GM18861 (cell line): ENCODE measurements around the gene CBY1.
"Not testable (repeated sequence)": the region's sequence is repeated elsewhere in the genome, so short reads cannot be mapped to it uniquely, and the experiment has no call there.

Source experiments
- ATAC-seq: cut with Tn5 transposase; IDR thresholded peaks from one replicate; pipeline ENCODE4 v1.9.1; 2021; ENCODE audit not compliant: unreplicated experiment

The CBY1 gene

DNA sequence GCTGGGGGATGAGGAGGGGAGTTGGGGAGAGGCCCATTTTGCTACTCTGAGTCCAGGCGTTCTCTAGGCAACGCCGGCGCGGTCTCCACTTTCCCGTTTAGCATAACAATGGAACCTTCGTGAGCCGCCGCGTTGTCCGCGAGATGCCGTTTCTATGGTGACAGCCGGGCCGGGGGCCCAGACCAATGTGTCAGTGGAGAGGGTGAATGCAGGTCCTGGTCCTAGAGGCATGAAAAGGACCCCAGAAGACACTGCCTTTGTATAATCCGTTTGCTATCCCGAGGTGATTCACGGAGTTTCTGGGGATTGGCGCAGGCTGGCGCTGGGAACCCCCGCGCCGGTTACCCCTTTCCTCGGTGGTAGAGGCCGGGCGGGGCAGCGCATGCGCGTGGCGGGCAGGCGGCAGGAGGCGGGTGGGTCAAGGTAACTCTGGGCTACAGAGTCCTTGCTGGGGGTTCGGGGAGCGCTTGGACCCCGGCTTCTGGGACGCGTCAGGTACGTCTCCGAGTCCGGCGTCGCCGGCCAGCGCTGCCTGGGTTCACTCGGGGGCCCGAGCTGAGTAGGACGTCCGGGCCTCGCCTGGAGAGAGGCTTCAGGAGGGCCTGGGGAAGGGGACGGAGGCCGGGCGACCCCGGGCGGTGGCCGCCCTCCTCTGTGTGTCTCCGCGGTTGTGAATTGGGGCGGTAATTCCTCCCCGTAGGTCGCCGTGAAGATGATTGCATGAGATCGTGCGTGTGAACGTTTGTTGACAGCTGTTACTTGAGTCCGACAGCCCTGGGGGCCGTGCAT lies at the start of gene CBY1, which contains the start of gene FAM227A:
Gene CBY1, plus strand, starts transcription at position 383 of the 789 bp plus-strand sequence. CDS start 11,417 bp downstream, outside the sequence.
Gene FAM227A, minus strand, starts transcription at position 137 of the 789 bp plus-strand sequence. CDS start 6,224 bp downstream, outside the sequence.
- peak; percentile 72 for ATAC-seq

DNA sequence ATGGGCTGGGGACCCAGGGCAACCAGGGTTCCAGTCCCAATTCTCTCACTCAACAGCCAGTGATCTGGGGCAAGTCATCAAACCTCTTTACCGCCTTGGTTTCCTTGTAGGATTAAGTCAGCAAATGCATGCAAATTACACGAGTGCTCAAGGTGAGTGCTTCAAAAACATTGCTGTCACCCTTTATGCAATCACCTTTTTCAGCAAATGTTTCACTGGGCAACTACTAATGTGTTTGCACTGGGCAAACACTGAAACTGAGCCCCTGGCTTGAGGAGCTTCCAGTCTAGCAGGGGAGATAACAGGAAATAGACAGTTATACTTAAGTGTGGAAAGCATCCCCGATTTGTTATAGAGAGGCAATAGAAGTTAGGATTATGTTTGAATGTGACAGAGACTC lies 48.8 kb upstream of the CBY1 start:
- no peak for ATAC-seq

DNA sequence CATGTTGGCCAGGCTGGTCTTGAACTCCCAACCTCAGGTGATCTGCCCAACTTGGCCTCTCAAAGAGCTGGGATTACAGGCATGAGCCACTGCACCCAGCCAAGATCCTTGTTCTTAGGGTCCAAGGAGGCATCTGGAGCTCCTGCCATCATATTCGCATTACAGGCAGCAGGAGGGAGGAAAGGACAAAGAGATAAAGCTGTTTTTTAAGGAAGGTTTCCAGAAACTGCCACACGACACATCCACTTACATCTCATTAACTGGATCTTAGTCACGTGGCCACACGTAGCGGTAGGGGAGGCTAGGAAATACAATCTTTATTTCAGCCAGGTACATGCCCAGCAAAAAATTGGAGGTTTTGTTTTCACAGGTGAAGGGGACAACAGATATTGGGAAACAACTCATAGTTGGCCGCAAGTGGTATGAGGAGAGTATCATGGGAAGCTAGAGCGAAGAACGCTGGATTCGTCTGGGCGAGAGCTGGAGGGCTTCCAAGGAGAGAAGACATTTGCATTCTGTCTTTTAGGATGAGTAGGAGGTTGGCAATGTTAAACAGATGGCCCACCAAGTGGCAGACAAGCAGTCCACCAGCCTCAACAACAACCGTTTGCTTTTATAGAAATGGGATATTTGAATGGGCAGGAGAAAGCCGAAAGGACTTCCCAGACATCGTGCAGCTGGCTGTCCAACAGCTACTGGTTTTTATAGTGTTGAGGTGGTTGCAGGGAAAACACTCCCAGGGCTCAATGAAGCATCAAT lies 47.3 kb upstream of the CBY1 start:
- no peak for ATAC-seq

DNA sequence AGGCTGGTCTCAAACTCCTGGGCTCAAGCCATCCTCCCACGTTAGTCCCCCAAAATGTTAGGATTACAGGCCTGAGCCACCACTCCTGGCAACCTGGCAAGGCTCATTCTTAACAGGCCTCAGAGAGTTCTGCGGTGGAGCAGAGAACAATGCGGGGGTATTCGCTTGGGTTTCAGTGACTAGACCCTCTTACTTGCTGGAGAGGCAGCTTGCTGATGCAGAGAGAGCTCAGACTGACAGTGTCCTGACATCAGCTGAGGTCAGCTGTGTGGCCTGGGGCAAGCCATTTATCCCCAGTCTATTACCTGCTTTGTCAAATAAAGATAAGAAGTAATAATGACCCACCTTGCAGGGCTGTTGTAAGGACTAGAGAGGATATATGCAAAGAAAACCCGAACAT lies 46.2 kb upstream of the CBY1 start:
- no peak for ATAC-seq

DNA sequence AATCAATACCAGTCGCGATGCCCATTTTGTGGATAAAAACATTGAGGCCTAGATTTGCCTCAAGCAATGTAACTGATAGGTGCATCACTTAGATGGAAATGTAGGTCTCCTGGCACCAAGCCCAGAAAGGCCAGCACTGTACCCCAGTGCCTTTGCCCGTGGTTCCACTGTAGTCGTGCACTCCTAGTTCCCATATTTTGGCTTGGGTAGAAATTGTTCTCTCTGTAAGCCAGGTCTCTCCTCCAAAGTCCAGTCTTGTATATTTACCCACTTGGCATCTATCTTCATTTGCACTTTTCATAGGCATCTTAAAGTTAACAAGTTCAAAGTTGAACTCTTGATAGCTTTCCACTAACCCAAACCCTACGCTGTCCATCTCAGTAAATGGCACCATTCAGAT lies 44.9 kb upstream of the CBY1 start:
- no peak for ATAC-seq

DNA sequence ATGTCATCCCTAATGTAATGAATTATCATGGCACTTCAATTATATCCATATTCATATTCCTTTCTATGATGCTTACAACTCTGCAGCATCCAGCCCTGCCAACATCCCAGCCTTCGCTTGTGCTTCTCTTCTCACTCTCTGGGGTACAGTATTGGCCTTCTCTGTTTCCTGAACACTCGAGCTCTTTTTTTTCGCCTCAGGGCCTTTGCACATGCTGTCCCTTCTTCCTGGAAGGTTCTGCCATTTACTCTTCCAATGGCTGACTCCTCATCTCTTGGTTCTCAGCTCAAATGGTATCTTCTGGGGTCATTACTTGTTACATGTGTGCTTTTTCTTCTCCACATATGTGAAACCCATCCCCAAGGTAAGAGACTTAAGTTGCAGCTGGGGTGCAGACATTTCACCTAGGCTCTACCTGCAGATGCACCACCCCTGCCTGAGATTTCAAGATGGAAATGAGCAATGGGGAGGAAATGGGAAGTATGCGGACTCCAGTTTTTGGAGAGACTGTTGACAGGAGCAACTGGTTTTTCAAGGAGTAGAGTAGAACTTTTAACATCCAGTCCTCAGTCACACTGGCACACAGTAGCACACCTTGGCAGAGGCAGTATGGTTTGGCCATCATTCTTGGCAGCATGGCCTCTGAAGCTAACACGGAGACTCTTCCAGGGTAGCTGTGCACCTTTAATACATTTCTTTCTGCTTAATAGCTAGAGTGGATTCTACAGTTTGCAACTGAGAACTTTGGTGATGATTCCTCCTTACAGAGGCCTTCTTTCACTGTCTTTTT lies 44.0 kb upstream of the CBY1 start:
- no peak for ATAC-seq

DNA sequence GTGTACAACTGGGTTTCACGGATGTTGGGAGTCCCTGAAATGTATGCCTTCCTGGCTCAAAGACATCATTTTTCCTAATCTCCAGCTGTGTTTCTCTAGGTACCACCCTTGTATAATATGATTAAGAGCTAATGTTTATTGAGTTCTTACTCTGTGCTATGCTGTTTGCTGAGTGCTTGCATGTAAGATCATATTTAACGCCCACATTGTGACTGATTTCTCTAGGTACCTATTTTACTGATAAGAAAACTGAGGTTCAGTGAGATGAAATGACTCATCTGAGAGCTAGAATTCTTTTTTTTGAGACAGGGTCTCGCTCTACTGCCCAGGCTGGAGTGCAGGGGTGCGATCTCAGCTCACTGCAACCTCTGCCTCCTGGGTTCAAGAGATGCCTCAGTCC lies 42.9 kb upstream of the CBY1 start:
- no peak for ATAC-seq

DNA sequence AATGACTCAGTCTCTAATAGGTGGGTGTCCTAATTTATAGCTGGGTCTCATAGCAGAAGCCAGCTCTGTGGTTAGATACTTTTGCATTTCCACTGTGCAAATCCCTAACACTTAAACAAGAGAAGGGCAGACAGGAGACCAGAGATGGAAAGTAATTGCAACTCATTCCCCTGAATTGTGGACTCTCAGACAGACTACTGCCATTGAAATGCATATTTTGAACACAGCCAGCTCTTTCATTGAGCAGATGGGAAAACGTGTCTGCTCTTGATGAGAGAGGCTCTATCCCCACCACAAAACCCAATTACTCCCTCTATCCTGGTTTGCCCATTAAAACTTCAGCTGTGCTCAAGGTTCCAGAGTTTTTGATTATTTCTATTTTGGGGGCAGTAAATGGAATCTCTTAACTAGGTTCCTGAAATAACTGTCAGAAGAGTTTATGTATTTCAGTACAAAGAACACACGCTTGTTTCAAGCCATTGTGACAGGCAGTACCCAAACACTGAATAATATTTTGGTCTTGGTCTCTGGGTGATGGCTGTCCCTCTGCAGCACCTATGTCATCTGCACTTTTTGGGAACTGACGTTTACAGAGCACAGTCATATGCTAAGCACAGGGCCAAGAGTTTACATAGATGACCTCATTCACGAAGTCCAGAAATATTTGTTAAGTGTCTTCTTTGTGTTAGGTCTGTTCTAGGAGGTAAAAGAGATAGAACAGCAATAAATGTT lies 41.9 kb upstream of the CBY1 start:
- ATAC-seq = no peak

DNA sequence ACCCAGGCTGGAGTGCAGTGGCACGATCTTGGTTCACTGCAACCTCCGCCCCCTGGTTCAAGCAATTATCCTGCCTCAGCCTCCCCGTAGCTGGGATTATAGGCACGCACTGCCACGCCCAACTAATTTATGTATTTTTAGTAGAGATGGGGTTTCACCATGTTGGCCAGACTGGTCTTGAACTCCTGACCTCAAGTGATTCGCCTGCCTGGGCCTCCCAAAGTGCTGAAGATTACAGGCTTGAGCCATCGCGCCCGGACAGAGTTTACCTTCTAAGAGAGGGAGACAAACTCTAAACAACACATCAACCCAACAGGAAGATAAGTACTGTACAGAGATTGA lies 41.4 kb upstream of the CBY1 start:
- not testable (repeated sequence) for ATAC-seq

DNA sequence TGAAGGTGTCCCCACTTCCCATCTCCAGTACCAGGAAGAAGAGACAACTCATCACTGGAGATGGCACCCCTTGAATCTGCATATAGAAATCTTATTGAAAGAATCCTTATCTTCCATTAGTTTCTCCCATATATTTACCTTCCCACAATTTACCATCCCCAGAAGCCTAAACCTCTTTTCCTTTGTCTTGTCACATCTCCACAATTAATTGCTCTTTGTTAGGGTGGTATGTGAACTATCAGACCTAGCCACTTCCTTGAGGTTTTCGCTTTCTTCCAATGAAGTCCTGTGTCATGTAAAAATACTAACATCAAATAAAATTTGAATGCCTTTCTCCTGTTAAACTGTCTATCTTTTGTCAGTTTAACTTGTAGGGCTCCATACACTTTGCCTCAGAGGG lies 38.2 kb upstream of the CBY1 start:
- no peak for ATAC-seq

DNA sequence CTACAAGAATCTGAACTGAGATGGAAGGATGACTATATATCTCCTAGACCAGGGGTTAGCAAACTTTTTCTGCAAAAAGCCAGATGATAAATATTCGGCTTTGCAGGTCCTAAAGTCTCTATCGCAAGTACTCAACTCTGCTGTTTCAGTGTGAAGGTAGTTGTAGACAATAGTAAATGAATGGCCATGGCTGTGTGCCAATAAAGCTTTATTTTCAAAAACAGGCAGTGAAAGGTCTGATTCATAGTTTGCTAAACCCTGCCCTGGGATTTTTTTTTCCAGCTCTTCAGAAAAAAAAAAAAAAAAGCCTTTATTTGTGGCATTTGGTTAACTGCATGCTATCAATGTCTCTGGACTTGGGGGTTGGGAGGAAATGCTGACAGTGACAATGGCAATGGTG lies 37.8 kb upstream of the CBY1 start:
- no peak for ATAC-seq

DNA sequence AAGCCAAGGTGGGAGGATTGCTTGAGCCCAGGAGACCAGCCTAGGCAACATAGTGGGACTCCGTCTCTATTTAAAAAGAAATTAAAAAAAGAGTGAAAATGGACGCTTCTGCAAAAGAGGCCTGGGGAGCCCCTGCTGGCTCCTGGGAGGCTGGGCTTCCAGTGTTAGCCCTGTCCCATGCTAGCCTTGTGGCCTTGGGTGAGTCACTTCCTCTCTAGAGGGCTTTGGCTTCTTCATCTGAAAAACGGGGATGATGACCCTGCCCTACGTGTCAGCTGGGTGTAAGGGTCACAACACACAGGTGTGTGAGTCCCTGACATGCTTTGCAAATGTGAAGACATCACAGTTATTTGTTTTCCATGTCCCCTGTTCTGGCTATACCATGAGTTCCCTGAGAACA lies 33.1 kb upstream of the CBY1 start:
- no peak for ATAC-seq

DNA sequence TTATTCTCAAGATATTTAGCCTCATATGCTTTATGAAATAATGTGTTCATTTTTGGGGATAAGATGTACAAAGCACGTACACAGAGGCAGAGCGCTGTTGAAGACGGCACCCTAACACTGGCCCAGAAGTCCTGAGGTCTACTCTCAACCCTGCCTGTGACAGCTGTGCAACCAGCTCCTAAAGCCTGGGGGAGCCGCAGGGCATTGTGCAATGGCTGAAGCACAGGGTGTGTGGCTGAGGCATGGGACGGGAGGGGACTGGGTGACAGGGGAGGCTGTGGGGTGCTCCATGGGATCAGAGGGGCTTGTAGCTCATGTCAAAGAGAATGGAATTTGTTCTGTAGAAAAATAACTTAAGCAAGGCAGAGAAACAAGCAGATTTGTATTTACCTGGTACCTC lies 28.0 kb upstream of the CBY1 start:
- ATAC-seq = no peak

DNA sequence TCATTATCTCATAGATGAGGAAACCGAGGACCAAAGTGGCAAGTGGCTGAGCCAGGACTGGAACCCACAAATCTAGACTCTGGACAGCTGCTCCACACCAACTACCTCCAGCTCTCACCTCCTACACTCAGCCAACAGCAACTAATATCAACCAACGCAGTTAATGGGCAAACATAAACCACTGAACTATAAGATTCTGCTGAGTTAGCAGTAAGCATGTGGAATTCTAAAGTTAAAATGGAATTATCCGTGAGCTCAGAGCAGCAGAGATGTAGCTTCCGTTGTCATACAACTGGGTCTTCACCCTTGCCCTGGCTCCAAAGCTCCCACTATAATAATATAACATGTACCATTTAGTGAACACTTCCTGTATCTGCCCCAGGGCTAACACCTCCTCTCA lies 27.3 kb upstream of the CBY1 start:
- no peak for ATAC-seq

DNA sequence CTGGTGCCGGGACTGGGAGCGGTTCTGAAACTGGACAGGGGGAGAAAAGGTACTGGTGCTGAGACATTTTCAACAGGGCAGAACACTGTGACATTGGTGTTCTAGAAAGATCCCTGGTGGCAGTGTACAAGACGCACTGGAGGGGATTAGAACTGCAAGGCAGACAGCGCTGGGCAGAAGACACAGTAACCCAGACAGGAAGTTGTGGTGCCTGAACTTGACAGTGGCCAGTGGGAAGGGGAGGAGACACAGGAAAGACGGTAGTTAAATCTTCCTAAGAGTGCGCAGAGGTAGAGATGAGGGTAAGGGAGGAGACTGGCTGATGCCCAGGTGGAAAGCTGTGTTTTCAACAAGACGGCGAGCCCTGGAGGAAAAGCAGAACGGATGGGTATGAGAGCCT lies 24.7 kb upstream of the CBY1 start:
- ATAC-seq = no peak

DNA sequence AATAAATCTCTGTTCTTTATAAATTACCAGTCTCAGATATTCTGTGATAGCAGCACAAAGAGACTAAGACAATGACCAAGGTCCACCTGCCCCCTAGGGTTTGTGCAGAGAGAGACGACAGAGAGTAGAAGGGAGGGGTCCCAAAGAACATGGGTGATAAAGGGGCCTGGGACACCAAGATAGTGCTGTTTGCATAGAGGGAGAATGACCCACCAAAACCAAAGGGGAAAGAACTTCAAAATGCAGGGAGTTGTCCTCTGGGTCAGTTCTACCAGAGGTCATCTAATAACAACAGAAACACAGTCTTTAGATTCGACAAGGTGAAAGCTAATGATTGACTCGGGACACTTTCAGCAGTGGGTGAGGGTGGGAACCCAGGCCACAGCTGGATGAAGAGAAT lies 23.9 kb upstream of the CBY1 start:
- ATAC-seq = no peak

DNA sequence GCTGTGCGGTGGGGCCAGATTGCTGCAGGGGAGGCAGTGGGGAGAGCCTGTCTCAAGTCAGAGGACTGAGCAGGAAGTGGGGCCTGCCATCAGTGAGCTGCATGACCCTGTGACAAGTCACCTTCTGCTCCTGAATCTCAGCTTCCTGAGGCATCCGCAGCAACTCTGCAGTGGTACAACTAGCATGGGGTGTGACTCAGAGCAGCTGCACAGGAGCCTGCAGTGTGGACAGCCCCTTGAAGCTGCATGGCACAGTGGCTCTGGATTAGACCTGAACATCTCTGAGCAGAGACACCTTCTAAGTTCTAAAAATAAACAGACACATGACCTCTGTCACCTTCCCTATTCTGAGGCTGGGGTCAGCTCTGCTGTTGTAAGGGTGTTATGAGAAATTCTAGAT lies 18.2 kb upstream of the CBY1 start:
- no peak for ATAC-seq

DNA sequence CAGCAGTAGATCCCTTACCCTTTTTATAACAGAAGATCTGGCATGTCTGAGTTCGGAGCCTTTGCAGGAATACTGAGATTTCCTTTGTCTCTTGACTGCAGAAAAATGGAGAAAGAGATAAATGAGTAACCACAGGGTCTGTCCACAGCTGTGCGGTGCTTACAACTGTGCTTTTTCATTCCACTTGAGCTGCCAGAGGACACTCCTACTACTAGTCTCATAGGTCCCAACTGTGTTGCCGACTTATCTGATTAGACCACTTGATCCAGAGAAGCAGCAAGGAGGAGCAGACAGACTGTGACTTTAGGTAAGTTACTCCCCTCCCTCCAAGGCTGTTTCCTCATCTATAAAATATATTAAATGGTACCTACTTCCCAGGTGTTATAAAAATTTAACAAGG lies 17.7 kb upstream of the CBY1 start:
- ATAC-seq = no peak

DNA sequence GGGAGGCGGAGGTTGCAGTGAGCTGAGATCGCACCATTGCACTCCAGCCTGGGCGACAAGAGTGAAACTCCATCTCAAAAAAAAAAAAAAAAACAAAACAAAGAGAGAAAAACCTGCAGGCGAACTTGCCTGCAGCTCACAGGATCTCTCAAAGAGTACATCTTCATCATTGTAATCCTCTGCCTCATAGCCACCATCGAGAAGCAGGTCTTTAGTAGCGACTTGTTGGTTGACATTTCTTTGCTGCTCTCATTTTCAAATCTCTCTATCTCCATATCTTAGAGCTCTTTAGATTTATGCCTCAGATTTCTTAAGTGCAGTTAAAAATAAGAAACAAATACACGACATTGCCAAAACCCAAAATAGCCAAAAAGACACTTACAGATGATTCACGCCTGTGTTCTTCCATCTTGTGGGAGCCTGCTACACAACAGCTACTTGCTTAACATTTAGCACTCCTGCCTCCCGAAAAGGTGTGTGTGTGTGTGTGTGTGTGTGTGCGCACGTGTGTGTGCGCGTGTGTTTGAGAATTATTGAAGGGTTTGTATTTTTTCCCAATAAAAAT lies 14.9 kb upstream of the CBY1 start:
- ATAC-seq = no peak

DNA sequence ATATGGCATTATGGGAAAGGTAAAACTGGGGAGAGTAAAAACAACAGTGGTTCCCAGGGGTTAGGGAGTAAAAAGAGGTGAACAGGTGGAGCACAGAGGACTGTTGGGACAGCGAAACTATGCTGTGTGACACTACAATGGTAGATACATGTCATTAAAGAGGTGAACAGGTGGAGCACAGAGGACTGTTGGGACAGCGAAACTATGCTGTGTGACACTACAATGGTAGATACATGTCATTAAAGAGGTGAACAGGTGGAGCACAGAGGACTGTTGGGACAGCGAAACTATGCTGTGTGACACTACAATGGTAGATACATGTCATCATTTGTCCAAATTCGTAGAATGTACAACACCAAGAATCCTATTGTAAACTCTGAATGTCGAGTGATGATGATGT lies 12.2 kb upstream of the CBY1 start:
- ATAC-seq = not testable (repeated sequence)

DNA sequence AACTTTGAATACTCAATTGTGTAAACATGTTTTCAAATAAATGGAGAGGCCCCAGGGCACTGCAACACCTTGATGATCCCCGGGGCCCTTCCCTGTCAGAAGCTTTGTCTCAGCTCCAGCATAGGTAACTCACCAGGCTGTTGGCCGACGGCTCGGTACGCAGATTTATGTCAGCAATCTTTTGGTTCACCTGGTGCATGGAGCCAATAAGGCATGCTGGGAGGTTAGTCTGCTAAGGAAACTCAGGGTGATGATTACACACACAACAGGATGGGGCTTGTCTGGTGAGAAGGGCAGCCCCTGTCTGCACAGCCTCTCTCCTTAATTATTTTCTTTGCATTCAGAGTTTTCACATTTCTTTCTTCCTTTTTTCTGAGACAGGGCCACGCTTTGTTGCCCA lies 11.0 kb upstream of the CBY1 start:
- ATAC-seq = no peak
